ENCODE data around the gene MEF2C.

The MEF2C gene

DNA sequence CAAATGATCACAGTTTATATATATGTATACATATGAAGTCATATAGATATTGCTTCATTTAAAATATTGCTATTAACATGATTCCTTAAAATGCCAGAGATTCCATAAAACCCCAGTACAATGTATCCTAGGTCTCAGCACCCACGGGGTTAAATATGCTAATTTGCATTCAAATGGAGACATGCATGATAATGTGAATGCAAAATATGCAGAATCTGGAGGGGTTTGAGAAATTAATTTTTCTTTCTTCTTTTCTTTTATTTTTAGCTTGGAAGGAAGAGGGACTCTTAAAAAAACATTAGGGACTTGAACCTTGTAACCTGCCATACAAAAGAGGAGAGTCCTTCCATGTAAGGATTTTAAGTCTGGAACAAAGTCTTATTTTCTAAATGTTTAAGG is 211.9 kb downstream of the MEF2C start:
- Histone ChIP-seq H3K27me3 (ENCODE audit: insufficient read depth, low read length) (no peaks in the 10 kb centered on the region), H3K79me2 (ENCODE audit: insufficient read depth, low read length) (no peaks in the 10 kb centered on the region), H3K9me3 (ENCODE audit: low read length) (no peaks in the 10 kb centered on the region), H3K4me1 (ENCODE audit: insufficient read depth, low read length, severe bottlenecking) (peaks cover 43% of the 10 kb centered on the region), H3K36me3 (ENCODE audit: insufficient read depth, low read length) (no peaks in the 10 kb centered on the region; the same call in 1 of the 2 replicates), H3K27ac (ENCODE audit: low read depth, low read length, poor library complexity, severe bottlenecking) (no peak overlapping the region), H4K20me1 (ENCODE audit: insufficient read depth, low read length) (no peaks in the 10 kb centered on the region), H3F3A (ENCODE audit: insufficient read depth, low read length) (no peaks in the 10 kb centered on the region), H2AFZ (ENCODE audit: low read length) (no peak overlapping the region), H3K9ac (ENCODE audit: low read length) (no peak overlapping the region), H3K9me2 (ENCODE audit: low read depth, low read length) (no peaks in the 10 kb centered on the region), H3K4me3 (ENCODE audit: low read depth, low read length, poor library complexity, severe bottlenecking) (no peak overlapping the region), H3K4me2 (ENCODE audit: low read length) (no peak overlapping the region)
- TF ChIP-seq CTCF (IDR thresholded peaks at IDR 0.05; ENCODE audit: low read length) (no peak), EZH2 (IDR thresholded peaks at IDR 0.05; ENCODE audit: borderline replicate concordance, low read length) (no peak)

GRCh38 chr5:88670461-88670860 is 212.5 kb downstream of the MEF2C start:
- no peaks in the 10 kb centered on the region for H3K9me2 ChIP-seq (ENCODE audit: low read depth, low read length)
- H3K9me3 ChIP-seq (ENCODE audit: low read length) = no peaks in the 10 kb centered on the region
- no peaks in the 10 kb centered on the region; the same call in 1 of the 2 replicates for H3K36me3 ChIP-seq (ENCODE audit: insufficient read depth, low read length)
- no peaks in the 10 kb centered on the region for H3K79me2 ChIP-seq (ENCODE audit: insufficient read depth, low read length)
- H3K9ac ChIP-seq (ENCODE audit: low read length) = no peak overlapping the region
- no peak overlapping the region for H2AFZ ChIP-seq (ENCODE audit: low read length)
- no peaks in the 10 kb centered on the region for H3F3A ChIP-seq (ENCODE audit: insufficient read depth, low read length)
- no peak overlapping the region for H3K4me3 ChIP-seq (ENCODE audit: low read depth, low read length, poor library complexity, severe bottlenecking)
- H3K4me1 ChIP-seq (ENCODE audit: insufficient read depth, low read length, severe bottlenecking) = peaks cover 48% of the 10 kb centered on the region
- no peak overlapping the region for H3K27ac ChIP-seq (ENCODE audit: low read depth, low read length, poor library complexity, severe bottlenecking)
- TF ChIP-seq EZH2 (IDR thresholded peaks at IDR 0.05; ENCODE audit: borderline replicate concordance, low read length) (no peak), CTCF (IDR thresholded peaks at IDR 0.05; ENCODE audit: low read length) (no peak)
- H3K4me2 ChIP-seq (ENCODE audit: low read length) = no peak overlapping the region
- no peaks in the 10 kb centered on the region for H3K27me3 ChIP-seq (ENCODE audit: insufficient read depth, low read length)
- no peaks in the 10 kb centered on the region for H4K20me1 ChIP-seq (ENCODE audit: insufficient read depth, low read length)

DNA sequence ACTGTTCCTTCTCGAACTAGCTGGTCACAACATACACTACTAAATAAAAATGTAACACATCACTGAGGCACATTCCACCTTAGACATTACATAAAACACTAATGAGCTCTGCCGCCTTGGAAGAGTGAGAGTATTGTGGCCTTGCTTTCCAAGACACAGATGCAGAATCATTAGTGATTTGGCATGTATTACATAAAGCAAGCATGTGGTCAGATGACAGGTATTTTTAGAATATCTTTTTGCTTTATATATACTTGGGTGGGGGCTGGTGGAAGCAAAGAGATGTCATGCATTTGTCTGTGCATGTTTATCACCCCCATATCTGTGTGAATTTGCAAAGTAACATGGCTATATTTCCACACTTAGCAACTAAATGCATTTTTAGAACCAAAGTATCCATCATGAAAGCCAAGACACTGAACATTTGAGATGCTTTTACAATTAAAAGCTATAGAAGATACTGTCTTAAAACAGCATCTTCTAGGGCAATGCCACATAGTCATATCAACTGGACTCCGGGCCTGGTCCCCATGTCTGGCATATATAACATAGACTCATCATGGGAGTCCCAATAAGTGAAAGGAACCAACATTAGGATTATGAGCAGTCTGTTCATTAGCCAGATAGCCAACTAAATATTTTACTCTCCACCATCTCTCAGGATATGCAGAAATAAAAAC is 213.5 kb downstream of the MEF2C start:
- TF ChIP-seq CTCF (IDR thresholded peaks at IDR 0.05; ENCODE audit: low read length) (no peak), EZH2 (IDR thresholded peaks at IDR 0.05; ENCODE audit: borderline replicate concordance, low read length) (no peak)
- Histone ChIP-seq H2AFZ (ENCODE audit: low read length) (no peak overlapping the region), H3F3A (ENCODE audit: insufficient read depth, low read length) (no peaks in the 10 kb centered on the region), H3K27me3 (ENCODE audit: insufficient read depth, low read length) (no peaks in the 10 kb centered on the region), H4K20me1 (ENCODE audit: insufficient read depth, low read length) (no peaks in the 10 kb centered on the region), H3K9ac (ENCODE audit: low read length) (no peak overlapping the region), H3K4me1 (ENCODE audit: insufficient read depth, low read length, severe bottlenecking) (peaks cover 47% of the 10 kb centered on the region), H3K27ac (ENCODE audit: low read depth, low read length, poor library complexity, severe bottlenecking) (no peak overlapping the region), H3K36me3 (ENCODE audit: insufficient read depth, low read length) (no peaks in the 10 kb centered on the region; the same call in 1 of the 2 replicates), H3K9me2 (ENCODE audit: low read depth, low read length) (no peaks in the 10 kb centered on the region), H3K4me3 (ENCODE audit: low read depth, low read length, poor library complexity, severe bottlenecking) (no peak overlapping the region), H3K79me2 (ENCODE audit: insufficient read depth, low read length) (no peaks in the 10 kb centered on the region), H3K4me2 (ENCODE audit: low read length) (no peak overlapping the region), H3K9me3 (ENCODE audit: low read length) (no peaks in the 10 kb centered on the region)
